Progenitor cell of endocrine pancreas (in vitro differentiated cells): Measurements from ENCODE around the gene SLX4IP. TPM values are rescaled to one million over a fixed set of nuclear protein-coding genes. Genes with fewer than 3 reads are reported as not detected.
"Not testable (repeated sequence)": the region's sequence is repeated elsewhere in the genome, so short reads cannot be mapped to it uniquely, and the experiment has no call there.

Experiments
- DNase-seq: peaks from one replicate; pipeline ENCODE4 v3.0.0; 2021; ENCODE audit warnings: low spot score; ENCODE audit not compliant: unreplicated experiment
- H3K27ac Mint-ChIP-seq: 2 replicates; pipeline ENCODE4 v1.8.0; 2021; ENCODE audit warnings: mild to moderate bottlenecking, moderate library complexity, mixed read lengths
- H3K27me3 Mint-ChIP-seq: 2 replicates; pipeline ENCODE4 v1.8.0; 2021; ENCODE audit warnings: mixed read lengths
- H3K36me3 Mint-ChIP-seq: 2 replicates; pipeline ENCODE4 v1.8.0; 2022; ENCODE audit warnings: mixed read lengths; ENCODE audit not compliant: insufficient read depth
- H3K4me1 Mint-ChIP-seq: 2 replicates; pipeline ENCODE4 v1.8.0; 2021; ENCODE audit warnings: low read depth, mixed read lengths
- H3K4me3 Mint-ChIP-seq: 2 replicates; pipeline ENCODE4 v1.8.0; 2021; ENCODE audit warnings: low read depth, mild to moderate bottlenecking, moderate library complexity, mixed read lengths
- H3K9me3 Mint-ChIP-seq: 2 replicates; pipeline ENCODE4 v1.8.0; 2021; ENCODE audit warnings: low read depth, mixed read lengths
- CTCF ChIP-seq: fragments of 200-600 bp; sonication (generic); IDR thresholded peaks from one replicate; pipeline ENCODE4 v1.5.0; 2021; ENCODE audit warnings: antibody characterized with exemption, mild to moderate bottlenecking; ENCODE audit not compliant: unreplicated experiment
- total RNA-seq: library from RNA; stranded (reverse); gene quantifications from 2 replicates; pipeline ENCODE4 v1.2.1, GENCODE V29; 2021

Gene SLX4IP
- total RNA-seq, 1 donor from 2014 or later: 12.0 TPM

- no peaks in the 10 kb centered on the region for H3K27me3 Mint-ChIP-seq
- no peak for DNase-seq
- no peak overlapping the region for H3K4me3 Mint-ChIP-seq
- TF ChIP-seq CTCF: no peak
- H3K36me3 Mint-ChIP-seq: peaks cover 13% of the 10 kb centered on the region
- no peaks in the 10 kb centered on the region for H3K9me3 Mint-ChIP-seq
- no peak overlapping the region for H3K27ac Mint-ChIP-seq
- H3K4me1 Mint-ChIP-seq: peaks cover 10% of the 10 kb centered on the region
Measured at GRCh38 chr20:10605547-10606195, 170.6 kb downstream of the SLX4IP start.

- H3K4me1 Mint-ChIP-seq: peaks cover under 1% of the 10 kb centered on the region
- H3K27ac Mint-ChIP-seq: no peak overlapping the region
- H3K9me3 Mint-ChIP-seq: no peaks in the 10 kb centered on the region
Measured at GRCh38 chr20:10609276-10609675, 174.2 kb downstream of the SLX4IP start.

GRCh38 chr20:10609770-10610169 lies 174.7 kb downstream of the SLX4IP start:
- Mint-ChIP-seq H3K27me3 (no peaks in the 10 kb centered on the region), H3K9me3 (no peaks in the 10 kb centered on the region), H3K4me3 (no peak overlapping the region), H3K36me3 (peaks cover 12% of the 10 kb centered on the region), H3K27ac (no peak overlapping the region), H3K4me1 (no peaks in the 10 kb centered on the region)
- TF ChIP-seq CTCF: no peak
- no peak for DNase-seq

More at GRCh38 chr20:10609276-10609675, 174.2 kb downstream of the SLX4IP start:
- Mint-ChIP-seq H3K27me3 (no peaks in the 10 kb centered on the region), H3K36me3 (peaks cover 12% of the 10 kb centered on the region), H3K4me3 (no peak overlapping the region)
- DNase-seq: no peak
- no peak for TF ChIP-seq CTCF

- Mint-ChIP-seq H3K27me3 (no peaks in the 10 kb centered on the region), H3K36me3 (peaks cover 15% of the 10 kb centered on the region), H3K9me3 (no peaks in the 10 kb centered on the region), H3K4me3 (no peak overlapping the region), H3K4me1 (no peaks in the 10 kb centered on the region), H3K27ac (no peak overlapping the region)
- no peak for DNase-seq
- TF ChIP-seq CTCF: no peak
Measured at GRCh38 chr20:10610251-10610650, 175.1 kb downstream of the SLX4IP start.

GRCh38 chr20:10611357-10611756 lies 176.3 kb downstream of the SLX4IP start:
- Mint-ChIP-seq H3K27me3 (no peaks in the 10 kb centered on the region), H3K9me3 (no peaks in the 10 kb centered on the region), H3K4me1 (no peaks in the 10 kb centered on the region), H3K36me3 (peaks cover 18% of the 10 kb centered on the region), H3K27ac (no peak overlapping the region), H3K4me3 (no peak overlapping the region)
- peak; percentile 51 for TF ChIP-seq CTCF
- no peak for DNase-seq

GRCh38 chr20:10613426-10613825 lies 178.3 kb downstream of the SLX4IP start:
- DNase-seq, H3K4me3 Mint-ChIP-seq, H3K27me3 Mint-ChIP-seq, H3K4me1 Mint-ChIP-seq, H3K27ac Mint-ChIP-seq, H3K9me3 Mint-ChIP-seq: not testable (repeated sequence)
- peaks cover 15% of the 10 kb centered on the region for H3K36me3 Mint-ChIP-seq
